ENCODE data around the gene TNFRSF4.

Gene TNFRSF4

GRCh38 chr1:1232208-1232795, 18.3 kb upstream of the TNFRSF4 start, which contains the start of gene B3GALT6:
Gene B3GALT6, plus strand, starts transcription at chr1:1232237. Its CDS starts 42 bp downstream, at chr1:1232279.
- DNase-seq: no peak

- peak; percentile 97 for DNase-seq
Measured at GRCh38 chr1:1231400-1232207, 17.7 kb upstream of the TNFRSF4 start, which contains the start of gene SDF4. Gene SDF4, minus strand, starts transcription at chr1:1232001. Its CDS starts 3,229 bp downstream, at chr1:1228772.

GRCh38 chr1:1230656-1231399, 16.9 kb upstream of the TNFRSF4 start:
- peak; percentile 39 for DNase-seq

DNA sequence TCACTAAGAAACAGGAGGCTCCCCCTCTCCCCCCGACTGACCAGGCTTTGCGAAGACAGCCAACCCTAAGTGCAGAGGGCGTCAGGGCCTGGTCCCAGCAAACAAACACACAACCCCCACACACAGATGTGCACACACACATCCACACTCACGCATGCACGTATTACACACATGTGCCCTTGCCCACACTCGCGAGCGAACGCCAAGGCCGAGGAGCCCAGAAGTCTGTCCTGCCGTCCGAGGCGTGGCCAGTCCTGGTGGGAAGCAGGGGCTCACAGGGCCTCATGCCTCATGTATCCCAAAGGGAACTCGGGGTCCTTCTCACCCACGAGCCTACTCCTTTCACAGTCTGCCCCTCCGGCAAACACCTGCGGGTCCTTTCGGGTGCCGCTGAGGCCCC, 15.8 kb upstream of the TNFRSF4 start:
- no peak for DNase-seq

GRCh38 chr1:1228596-1229321, 14.8 kb upstream of the TNFRSF4 start:
- no peak for DNase-seq

GRCh38 chr1:1228187-1228586, 14.2 kb upstream of the TNFRSF4 start:
- no peak for DNase-seq

- no peak for DNase-seq
Measured at GRCh38 chr1:1227386-1227785, 13.4 kb upstream of the TNFRSF4 start.

- no peak for DNase-seq
Measured at GRCh38 chr1:1226566-1227362, 12.8 kb upstream of the TNFRSF4 start.

DNA sequence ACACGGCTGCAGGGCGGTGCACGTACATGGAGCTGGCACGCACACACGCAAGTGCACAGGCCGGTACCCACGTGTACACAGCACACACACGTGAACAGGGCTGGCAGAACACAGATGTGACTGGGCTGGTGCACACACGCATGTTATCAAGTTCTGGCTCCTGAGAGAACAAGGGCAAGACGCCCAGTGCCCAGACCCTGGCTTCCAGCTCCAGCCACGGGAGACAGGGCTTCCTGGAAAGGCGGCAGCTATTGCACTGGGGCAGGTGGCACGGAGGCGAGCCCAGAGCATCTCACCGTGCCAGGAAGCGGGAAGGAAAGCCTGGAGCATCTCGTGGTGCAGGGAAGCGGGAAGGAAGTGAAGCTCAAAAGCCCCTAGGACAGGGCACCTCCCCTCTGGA, 12.0 kb upstream of the TNFRSF4 start:
- DNase-seq: no peak

- no peak for DNase-seq
Measured at GRCh38 chr1:1225238-1225845, 11.4 kb upstream of the TNFRSF4 start.

GRCh38 chr1:1223891-1224290, 9.9 kb upstream of the TNFRSF4 start:
- DNase-seq: no peak

- no peak for DNase-seq
Measured at GRCh38 chr1:1223321-1223720, 9.4 kb upstream of the TNFRSF4 start.

GRCh38 chr1:1222575-1223225, 8.7 kb upstream of the TNFRSF4 start:
- no peak for DNase-seq

DNA sequence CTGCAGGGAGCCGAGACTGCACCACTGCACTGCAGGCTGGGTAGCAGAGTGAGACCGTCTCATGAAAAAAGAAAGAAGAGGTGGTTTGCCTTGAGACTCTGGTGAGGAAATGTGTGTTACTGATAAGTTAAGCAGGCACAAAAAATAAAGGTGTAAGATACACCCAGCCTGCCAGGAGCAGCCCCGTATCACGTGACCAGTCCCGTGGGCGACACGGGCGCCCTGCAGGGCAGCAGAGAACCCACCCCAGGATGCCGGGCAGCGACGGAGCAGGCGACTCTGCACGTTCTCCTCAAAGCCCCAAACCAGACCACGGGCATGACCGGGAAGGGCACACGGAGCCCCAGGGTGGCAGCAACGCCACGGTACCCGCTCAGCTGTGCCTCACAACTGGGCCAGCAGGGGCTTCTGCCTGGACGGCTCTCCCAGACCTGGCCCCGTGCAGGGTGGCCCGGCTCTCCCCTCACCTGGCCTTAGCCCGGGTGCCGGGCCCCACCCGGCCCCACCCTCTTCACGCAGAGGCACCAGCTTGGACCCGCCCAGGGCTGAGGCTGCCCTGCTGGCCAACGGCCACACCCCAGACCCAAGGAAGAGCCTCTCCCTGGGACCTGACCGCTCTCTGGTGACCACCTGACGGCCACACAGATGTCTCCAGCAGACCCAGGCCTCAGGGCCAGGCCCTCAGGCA, 8.1 kb upstream of the TNFRSF4 start:
- no peak for DNase-seq

GRCh38 chr1:1220197-1220596, 6.2 kb upstream of the TNFRSF4 start:
- DNase-seq: no peak

GRCh38 chr1:1219341-1219740, 5.4 kb upstream of the TNFRSF4 start:
- no peak for DNase-seq

- no peak for DNase-seq
Measured at GRCh38 chr1:1218524-1219200, 4.7 kb upstream of the TNFRSF4 start.

GRCh38 chr1:1217621-1218523, 3.9 kb upstream of the TNFRSF4 start:
- DNase-seq: no peak
